K562 (cell line): ENCODE measurements around the gene MS4A18.

Experiments used
- EZH2 ChIP-seq: IDR thresholded peaks from 2 replicates; pipeline ENCODE4 v1.6.1; 2012; ENCODE audit warnings: low read depth, mild to moderate bottlenecking, inconsistent platforms, low read length, borderline replicate concordance
- RAD21 ChIP-seq, 2 experiments: fragments of 250-450 bp in 1 of 2; fragments of 450-650 bp in 1 of 2; sonication (Bioruptor Pico) in 1 of 2; formaldehyde crosslinking in 1 of 2; IDR thresholded peaks in 1 of 2; conservative IDR thresholded peaks in 1 of 2; 2 replicates each; pipeline versions ENCODE4 v1.4.0 to v1.8.0; 2020 to 2022; ENCODE audit warnings: mild to moderate bottlenecking in 2 of 2, moderate library complexity in 1 of 2
- SMARCC2 ChIP-seq: fragments of 450-650 bp; IDR thresholded peaks from 2 replicates; pipeline ENCODE4 v1.6.1; 2017; ENCODE audit warnings: antibody characterized with exemption, moderate library complexity, mild to moderate bottlenecking, low read depth
- TF ChIP-seq, protein P1 (sequence below): sonication (generic); formaldehyde crosslinking; IDR thresholded peaks from 2 replicates; pipeline ENCODE4 v1.8.1; 2023; ENCODE audit warnings: mild to moderate bottlenecking, missing genetic modification reagents
- TF ChIP-seq, protein P2 (sequence below), 2 experiments: fragments of 450-650 bp; IDR thresholded peaks; 2 replicates each; pipeline ENCODE4 v1.6.1; 2016
- TF ChIP-seq, protein P3 (sequence below), 3 experiments: IDR thresholded peaks in 2 of 3; conservative IDR thresholded peaks in 1 of 3; 2 replicates each; pipeline ENCODE4 v1.5.1; 2011 to 2012; ENCODE audit warnings: low read length in 3 of 3, mild to moderate bottlenecking in 3 of 3, control low read depth in 2 of 3, improper control_type of control experiment in 1 of 3, inconsistent platforms in 1 of 3, low read depth in 1 of 3, mixed read lengths in 1 of 3, moderate library complexity in 1 of 3; ENCODE audit not compliant: insufficient read depth in 2 of 3
- TF ChIP-seq, protein P4 (sequence below), 2 experiments: IDR thresholded peaks; 2 replicates each; pipeline ENCODE4 v1.6.1; 2011; ENCODE audit warnings: borderline replicate concordance in 1 of 2, control low read depth in 1 of 2, low read depth in 1 of 2, low read length in 1 of 2, mild to moderate bottlenecking in 1 of 2, mixed read lengths in 1 of 2, moderate library complexity in 1 of 2; ENCODE audit not compliant: insufficient read depth in 1 of 2, insufficient read length in 1 of 2, poor library complexity in 1 of 2, severe bottlenecking in 1 of 2; ENCODE audit errors: extremely low read depth in 1 of 2
- TF ChIP-seq, protein P5 (sequence below): sonication (generic); formaldehyde crosslinking; IDR thresholded peaks from 2 replicates; pipeline ENCODE4 v1.8.0; 2022; ENCODE audit warnings: mild to moderate bottlenecking, low read depth, missing genetic modification reagents

DNA sequence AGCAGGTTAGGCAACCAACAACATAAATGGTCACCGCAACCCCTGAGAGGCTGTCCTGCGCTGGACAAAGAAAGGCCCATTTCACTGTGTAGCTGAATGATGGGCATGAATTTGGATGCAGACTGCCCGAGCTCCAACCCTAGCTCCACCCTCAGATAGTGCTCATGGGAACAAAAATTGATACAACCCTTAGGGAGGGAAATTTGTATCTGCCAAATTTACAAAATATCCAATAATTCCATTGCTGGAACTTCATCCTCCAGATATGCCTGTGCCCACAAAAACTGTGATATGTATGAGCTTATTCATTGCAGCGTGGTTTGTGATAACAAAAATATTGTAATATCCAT lies 23.1 kb upstream of the MS4A18 start:
- TF ChIP-seq EZH2: no peak
- TF ChIP-seq, protein P1, sequence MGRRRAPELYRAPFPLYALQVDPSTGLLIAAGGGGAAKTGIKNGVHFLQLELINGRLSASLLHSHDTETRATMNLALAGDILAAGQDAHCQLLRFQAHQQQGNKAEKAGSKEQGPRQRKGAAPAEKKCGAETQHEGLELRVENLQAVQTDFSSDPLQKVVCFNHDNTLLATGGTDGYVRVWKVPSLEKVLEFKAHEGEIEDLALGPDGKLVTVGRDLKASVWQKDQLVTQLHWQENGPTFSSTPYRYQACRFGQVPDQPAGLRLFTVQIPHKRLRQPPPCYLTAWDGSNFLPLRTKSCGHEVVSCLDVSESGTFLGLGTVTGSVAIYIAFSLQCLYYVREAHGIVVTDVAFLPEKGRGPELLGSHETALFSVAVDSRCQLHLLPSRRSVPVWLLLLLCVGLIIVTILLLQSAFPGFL (CRISPR knock-in tag): no peak
- TF ChIP-seq, protein P2, sequence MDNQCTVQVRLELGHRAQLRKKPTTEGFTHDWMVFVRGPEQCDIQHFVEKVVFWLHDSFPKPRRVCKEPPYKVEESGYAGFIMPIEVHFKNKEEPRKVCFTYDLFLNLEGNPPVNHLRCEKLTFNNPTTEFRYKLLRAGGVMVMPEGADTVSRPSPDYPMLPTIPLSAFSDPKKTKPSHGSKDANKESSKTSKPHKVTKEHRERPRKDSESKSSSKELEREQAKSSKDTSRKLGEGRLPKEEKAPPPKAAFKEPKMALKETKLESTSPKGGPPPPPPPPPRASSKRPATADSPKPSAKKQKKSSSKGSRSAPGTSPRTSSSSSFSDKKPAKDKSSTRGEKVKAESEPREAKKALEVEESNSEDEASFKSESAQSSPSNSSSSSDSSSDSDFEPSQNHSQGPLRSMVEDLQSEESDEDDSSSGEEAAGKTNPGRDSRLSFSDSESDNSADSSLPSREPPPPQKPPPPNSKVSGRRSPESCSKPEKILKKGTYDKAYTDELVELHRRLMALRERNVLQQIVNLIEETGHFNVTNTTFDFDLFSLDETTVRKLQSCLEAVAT (IDR thresholded peaks at IDR 0.05): no peak
- TF ChIP-seq, protein P3, sequence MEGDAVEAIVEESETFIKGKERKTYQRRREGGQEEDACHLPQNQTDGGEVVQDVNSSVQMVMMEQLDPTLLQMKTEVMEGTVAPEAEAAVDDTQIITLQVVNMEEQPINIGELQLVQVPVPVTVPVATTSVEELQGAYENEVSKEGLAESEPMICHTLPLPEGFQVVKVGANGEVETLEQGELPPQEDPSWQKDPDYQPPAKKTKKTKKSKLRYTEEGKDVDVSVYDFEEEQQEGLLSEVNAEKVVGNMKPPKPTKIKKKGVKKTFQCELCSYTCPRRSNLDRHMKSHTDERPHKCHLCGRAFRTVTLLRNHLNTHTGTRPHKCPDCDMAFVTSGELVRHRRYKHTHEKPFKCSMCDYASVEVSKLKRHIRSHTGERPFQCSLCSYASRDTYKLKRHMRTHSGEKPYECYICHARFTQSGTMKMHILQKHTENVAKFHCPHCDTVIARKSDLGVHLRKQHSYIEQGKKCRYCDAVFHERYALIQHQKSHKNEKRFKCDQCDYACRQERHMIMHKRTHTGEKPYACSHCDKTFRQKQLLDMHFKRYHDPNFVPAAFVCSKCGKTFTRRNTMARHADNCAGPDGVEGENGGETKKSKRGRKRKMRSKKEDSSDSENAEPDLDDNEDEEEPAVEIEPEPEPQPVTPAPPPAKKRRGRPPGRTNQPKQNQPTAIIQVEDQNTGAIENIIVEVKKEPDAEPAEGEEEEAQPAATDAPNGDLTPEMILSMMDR (IDR thresholded peaks at IDR 0.05 in 2 of 3, conservative IDR thresholded peaks at IDR 0.05 in 1 of 3; ENCODE audit: insufficient read depth in 2 of 3, low read depth in 1 of 3, low read length in 3 of 3): peak in 1 of 3 experiments; percentile 6; a peak in 1 of 6 replicates
- TF ChIP-seq RAD21 (CRISPR knock-in tag; conservative IDR thresholded peaks at IDR 0.05 in 1 of 2, IDR thresholded peaks at IDR 0.05 in 1 of 2): no peak
- TF ChIP-seq, protein P4, sequence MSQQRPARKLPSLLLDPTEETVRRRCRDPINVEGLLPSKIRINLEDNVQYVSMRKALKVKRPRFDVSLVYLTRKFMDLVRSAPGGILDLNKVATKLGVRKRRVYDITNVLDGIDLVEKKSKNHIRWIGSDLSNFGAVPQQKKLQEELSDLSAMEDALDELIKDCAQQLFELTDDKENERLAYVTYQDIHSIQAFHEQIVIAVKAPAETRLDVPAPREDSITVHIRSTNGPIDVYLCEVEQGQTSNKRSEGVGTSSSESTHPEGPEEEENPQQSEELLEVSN (IDR thresholded peaks at IDR 0.05; ENCODE audit: borderline replicate concordance in 1 of 2, extremely low read depth in 1 of 2, insufficient read depth in 1 of 2, insufficient read length in 1 of 2, low read depth in 1 of 2, low read length in 1 of 2, poor library complexity in 1 of 2, severe bottlenecking in 1 of 2): no peak
- no peak for TF ChIP-seq SMARCC2
- TF ChIP-seq, protein P5, sequence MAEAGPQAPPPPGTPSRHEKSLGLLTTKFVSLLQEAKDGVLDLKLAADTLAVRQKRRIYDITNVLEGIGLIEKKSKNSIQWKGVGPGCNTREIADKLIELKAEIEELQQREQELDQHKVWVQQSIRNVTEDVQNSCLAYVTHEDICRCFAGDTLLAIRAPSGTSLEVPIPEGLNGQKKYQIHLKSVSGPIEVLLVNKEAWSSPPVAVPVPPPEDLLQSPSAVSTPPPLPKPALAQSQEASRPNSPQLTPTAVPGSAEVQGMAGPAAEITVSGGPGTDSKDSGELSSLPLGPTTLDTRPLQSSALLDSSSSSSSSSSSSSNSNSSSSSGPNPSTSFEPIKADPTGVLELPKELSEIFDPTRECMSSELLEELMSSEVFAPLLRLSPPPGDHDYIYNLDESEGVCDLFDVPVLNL (CRISPR knock-in tag): no peak
